Measurements from ENCODE around the gene WDPCP. TPM values are rescaled to one million over a fixed set of nuclear protein-coding genes. Genes with fewer than 3 reads are reported as not detected.

Gene WDPCP
- total RNA-seq, 1 donor from 2014 or later, result 12.3 TPM

- no peaks in the 10 kb centered on the region for H3K27me3 ChIP-seq (ENCODE audit: low read depth)
- H3K27ac ChIP-seq, result no peak overlapping the region
- no peak overlapping the region for H3K4me3 ChIP-seq
- intact Hi-C loops (cut with DNase I), result no loop called here
- no peaks in the 10 kb centered on the region for H3K4me1 ChIP-seq
- ATAC-seq (no peak), DNase-seq (no peak)
- no peaks in the 10 kb centered on the region for H3K9me3 ChIP-seq
- H3K36me3 ChIP-seq, result no peaks in the 10 kb centered on the region
- no peak for TF ChIP-seq CTCF (IDR thresholded peaks at IDR 0.05)
Measured at GRCh38 chr2:63438181-63438580, 150.1 kb downstream of the WDPCP start.

- ATAC-seq, result no peak
- Histone ChIP-seq H3K4me1 (no peaks in the 10 kb centered on the region), H3K27me3 (ENCODE audit: low read depth) (no peaks in the 10 kb centered on the region), H3K4me3 (no peak overlapping the region), H3K9me3 (no peaks in the 10 kb centered on the region), H3K27ac (no peak overlapping the region), H3K36me3 (no peaks in the 10 kb centered on the region)
- TF ChIP-seq CTCF (IDR thresholded peaks at IDR 0.05), result no peak
- no peak for DNase-seq
- intact Hi-C loops (cut with DNase I), result no loop called here
Measured at GRCh38 chr2:63436488-63436887, 151.8 kb downstream of the WDPCP start.

- Histone ChIP-seq H3K27ac (no peak overlapping the region), H3K4me3 (no peak overlapping the region), H3K4me1 (no peaks in the 10 kb centered on the region), H3K36me3 (no peaks in the 10 kb centered on the region), H3K9me3 (no peaks in the 10 kb centered on the region), H3K27me3 (ENCODE audit: low read depth) (no peaks in the 10 kb centered on the region)
- intact Hi-C loops (cut with DNase I), result no loop called here
- no peak for TF ChIP-seq CTCF (IDR thresholded peaks at IDR 0.05)
- DNase-seq (no peak), ATAC-seq (no peak)
Measured at GRCh38 chr2:63435070-63435469, 153.2 kb downstream of the WDPCP start.

- no peak overlapping the region for H3K4me3 ChIP-seq
- no peak overlapping the region for H3K27ac ChIP-seq
- H3K9me3 ChIP-seq, result no peaks in the 10 kb centered on the region
- TF ChIP-seq CTCF (IDR thresholded peaks at IDR 0.05), result no peak
- intact Hi-C loops (cut with DNase I), result no loop called here
- H3K27me3 ChIP-seq (ENCODE audit: low read depth), result no peaks in the 10 kb centered on the region
- DNase-seq (no peak), ATAC-seq (no peak)
- no peaks in the 10 kb centered on the region for H3K36me3 ChIP-seq
- no peaks in the 10 kb centered on the region for H3K4me1 ChIP-seq
Measured at GRCh38 chr2:63434024-63435001, 154.0 kb downstream of the WDPCP start.

GRCh38 chr2:63432373-63432772 is 155.9 kb downstream of the WDPCP start:
- H3K9me3 ChIP-seq, result no peaks in the 10 kb centered on the region
- no peaks in the 10 kb centered on the region for H3K4me1 ChIP-seq
- no peak overlapping the region for H3K4me3 ChIP-seq
- no peak overlapping the region for H3K27ac ChIP-seq
- DNase-seq, result no peak
- ATAC-seq, result no peak
- no peak for TF ChIP-seq CTCF (IDR thresholded peaks at IDR 0.05)
- H3K27me3 ChIP-seq (ENCODE audit: low read depth), result no peaks in the 10 kb centered on the region
- intact Hi-C loops (cut with DNase I), result no loop called here
- no peaks in the 10 kb centered on the region for H3K36me3 ChIP-seq
